GM12873 (cell line): ENCODE results near the gene ELMOD1.

Experiments used
- TF ChIP-seq, protein P1 (sequence below): IDR thresholded peaks from 2 replicates; pipeline ENCODE4 v1.5.1; 2012; ENCODE audit warnings: low read depth, mild to moderate bottlenecking, moderate library complexity, low read length, control low read depth; ENCODE audit not compliant: insufficient read depth; ENCODE audit errors: missing control alignments

The ELMOD1 gene

GRCh38 chr11:107691000-107691750 is 100.2 kb downstream of the ELMOD1 start:
- TF ChIP-seq, protein P1, sequence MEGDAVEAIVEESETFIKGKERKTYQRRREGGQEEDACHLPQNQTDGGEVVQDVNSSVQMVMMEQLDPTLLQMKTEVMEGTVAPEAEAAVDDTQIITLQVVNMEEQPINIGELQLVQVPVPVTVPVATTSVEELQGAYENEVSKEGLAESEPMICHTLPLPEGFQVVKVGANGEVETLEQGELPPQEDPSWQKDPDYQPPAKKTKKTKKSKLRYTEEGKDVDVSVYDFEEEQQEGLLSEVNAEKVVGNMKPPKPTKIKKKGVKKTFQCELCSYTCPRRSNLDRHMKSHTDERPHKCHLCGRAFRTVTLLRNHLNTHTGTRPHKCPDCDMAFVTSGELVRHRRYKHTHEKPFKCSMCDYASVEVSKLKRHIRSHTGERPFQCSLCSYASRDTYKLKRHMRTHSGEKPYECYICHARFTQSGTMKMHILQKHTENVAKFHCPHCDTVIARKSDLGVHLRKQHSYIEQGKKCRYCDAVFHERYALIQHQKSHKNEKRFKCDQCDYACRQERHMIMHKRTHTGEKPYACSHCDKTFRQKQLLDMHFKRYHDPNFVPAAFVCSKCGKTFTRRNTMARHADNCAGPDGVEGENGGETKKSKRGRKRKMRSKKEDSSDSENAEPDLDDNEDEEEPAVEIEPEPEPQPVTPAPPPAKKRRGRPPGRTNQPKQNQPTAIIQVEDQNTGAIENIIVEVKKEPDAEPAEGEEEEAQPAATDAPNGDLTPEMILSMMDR = no peak

- TF ChIP-seq, protein P1 = no peak
Measured at GRCh38 chr11:107695446-107695845, 104.5 kb downstream of the ELMOD1 start.

GRCh38 chr11:107696140-107696539 is 105.2 kb downstream of the ELMOD1 start:
- TF ChIP-seq, protein P1 = no peak

DNA sequence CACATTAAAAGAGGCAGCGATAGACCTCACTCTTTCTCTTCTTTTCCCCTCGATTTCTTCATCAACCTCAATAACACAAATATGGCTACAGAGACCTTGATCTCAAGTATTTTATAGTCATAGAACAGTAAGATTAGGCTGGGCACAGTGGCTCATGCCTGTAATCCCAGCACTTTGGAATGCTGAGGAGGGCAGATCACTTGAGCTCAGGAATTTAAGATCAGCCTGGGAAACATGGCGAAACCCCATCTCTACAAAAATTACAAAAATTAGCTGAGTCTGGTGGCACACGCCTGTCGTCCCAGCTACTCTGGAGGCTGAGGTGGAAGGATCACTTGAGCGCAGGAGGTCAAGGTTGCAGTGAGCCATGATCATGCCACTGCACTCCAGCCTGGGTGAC is 106.3 kb downstream of the ELMOD1 start:
- TF ChIP-seq, protein P1 = no peak

DNA sequence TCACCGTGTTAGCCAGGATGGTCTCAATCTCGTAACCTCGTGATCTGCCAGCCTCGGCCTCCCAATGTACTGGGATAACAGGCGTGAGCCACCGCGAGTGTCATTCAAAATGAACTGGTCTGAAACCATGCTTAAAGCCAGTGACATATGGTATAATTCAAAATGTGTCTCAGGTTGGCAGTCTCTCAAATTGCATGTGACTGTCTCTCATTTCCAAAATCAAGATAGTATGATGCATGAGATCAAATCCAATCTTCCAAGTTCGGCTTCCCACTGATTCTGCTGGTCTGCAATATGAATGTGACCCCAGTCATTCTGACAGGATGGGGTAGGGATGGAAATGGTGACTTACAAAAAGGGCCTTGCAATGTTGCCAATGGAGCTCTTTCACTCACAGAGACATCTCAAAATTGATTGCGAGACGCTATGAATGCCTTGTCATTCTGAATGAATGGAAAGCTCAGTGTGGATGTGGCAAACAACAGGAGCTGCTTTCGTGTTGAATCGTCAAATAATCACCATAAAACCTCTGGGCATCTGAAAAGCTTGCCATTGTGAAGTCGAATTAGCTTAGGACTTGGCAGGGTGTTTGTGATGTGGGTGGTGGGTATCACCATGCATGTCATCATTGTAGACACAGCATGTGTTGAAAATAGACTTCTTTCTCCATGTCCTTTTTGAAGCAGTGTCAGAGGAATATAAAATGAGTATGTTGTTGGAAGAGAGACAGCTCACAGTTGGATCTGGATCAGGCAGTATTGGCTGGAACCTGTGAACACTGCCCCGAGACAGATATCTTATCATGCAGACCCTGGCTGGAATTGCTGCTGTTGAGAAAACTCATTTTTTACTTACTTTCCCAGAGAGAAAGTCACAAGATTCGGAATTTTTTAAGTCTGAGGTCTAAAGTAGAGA is 108.7 kb downstream of the ELMOD1 start:
- TF ChIP-seq, protein P1 = no peak

DNA sequence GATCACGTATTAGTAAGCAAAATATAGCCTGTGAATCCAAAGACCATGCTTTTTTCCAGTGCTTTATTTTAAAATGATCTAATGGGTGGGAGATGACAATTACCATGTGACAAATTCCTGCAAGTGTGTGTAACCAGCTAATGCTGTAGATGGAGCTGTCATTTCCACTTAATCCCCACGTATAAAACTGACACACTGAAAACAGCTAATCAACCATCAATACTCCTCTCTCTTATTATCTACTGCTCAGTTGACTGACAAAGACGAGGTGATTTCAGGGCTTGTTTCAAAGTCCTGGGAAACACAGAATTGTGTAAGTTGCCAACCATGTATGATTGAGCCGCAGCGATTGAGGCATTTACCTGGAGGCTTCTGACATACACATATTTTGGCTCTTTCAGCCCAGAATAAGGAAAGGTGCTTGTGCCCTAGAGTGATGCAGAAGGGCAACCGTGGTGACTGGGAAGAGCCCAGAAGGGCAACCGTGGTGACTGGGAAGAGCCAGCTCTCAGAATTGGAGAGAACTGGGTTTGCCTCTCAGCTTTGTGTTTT is 111.2 kb downstream of the ELMOD1 start:
- TF ChIP-seq, protein P1 = no peak

- TF ChIP-seq, protein P1 = no peak
Measured at GRCh38 chr11:107702723-107703122, 111.8 kb downstream of the ELMOD1 start.
